Astrocyte of the cerebellum (primary cell): ENCODE data around the gene PTPRT.

Experiments
- DNase-seq: peaks from one replicate; pipeline ENCODE4 v3.0.0-alpha.2; 2011; ENCODE audit warnings: low read depth
- H3K4me3 ChIP-seq: 2 replicates; pipeline ENCODE4 v1.5.1; 2011; ENCODE audit warnings: mild to moderate bottlenecking, low read depth, low read length, moderate library complexity
- in situ Hi-C: cut with HindIII; loops from 2 replicates; pipeline ENCODE4 v1.10.0; 2017; ENCODE audit warnings: low sequenced_read_pairs
- TF ChIP-seq, protein P1 (sequence below): IDR thresholded peaks from 2 replicates; pipeline ENCODE4 v1.5.1; 2012; ENCODE audit warnings: low read length, low read depth, moderate library complexity, mild to moderate bottlenecking; ENCODE audit errors: missing control alignments

Gene PTPRT

DNA sequence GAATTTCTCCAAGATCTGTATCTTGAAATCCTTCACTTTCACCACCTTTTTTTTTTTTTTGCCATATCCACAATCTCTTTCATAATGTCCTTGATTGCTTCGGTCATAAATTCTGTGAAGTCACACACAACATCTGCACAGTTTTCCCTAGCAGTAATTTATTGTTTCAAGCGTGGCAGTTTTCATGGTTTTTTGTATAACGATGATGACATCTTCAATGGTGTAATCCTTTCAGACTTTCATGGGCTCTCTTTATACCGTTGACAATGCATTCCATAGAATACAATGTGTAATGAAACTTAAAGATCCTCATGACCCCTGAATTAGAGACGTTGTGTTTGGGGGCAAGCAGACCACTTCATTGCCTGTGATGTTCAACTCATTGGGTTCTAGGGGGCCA is 693.1 kb downstream of the PTPRT start:
- TF ChIP-seq, protein P1, sequence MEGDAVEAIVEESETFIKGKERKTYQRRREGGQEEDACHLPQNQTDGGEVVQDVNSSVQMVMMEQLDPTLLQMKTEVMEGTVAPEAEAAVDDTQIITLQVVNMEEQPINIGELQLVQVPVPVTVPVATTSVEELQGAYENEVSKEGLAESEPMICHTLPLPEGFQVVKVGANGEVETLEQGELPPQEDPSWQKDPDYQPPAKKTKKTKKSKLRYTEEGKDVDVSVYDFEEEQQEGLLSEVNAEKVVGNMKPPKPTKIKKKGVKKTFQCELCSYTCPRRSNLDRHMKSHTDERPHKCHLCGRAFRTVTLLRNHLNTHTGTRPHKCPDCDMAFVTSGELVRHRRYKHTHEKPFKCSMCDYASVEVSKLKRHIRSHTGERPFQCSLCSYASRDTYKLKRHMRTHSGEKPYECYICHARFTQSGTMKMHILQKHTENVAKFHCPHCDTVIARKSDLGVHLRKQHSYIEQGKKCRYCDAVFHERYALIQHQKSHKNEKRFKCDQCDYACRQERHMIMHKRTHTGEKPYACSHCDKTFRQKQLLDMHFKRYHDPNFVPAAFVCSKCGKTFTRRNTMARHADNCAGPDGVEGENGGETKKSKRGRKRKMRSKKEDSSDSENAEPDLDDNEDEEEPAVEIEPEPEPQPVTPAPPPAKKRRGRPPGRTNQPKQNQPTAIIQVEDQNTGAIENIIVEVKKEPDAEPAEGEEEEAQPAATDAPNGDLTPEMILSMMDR, result no peak
- in situ Hi-C loops, result no loop called here
- no peak for DNase-seq

DNA sequence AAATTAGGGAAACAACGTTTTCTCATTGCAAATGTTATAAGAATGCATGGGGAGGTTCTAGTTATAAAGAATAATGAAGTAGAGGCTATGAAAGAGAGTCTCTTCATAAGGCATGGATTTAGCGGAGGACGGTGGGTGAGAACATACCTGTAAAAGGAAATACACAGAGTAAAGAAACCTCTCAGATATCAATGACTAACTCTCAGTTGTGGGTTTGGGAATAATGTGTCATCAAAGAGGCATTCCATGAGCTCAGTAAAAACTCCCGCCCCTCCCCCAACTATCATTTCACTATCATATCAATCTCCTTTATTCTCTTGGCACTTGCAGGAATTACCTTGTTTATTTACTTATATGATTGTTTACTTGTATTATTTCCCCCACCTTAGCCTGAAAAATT is 695.4 kb downstream of the PTPRT start:
- TF ChIP-seq, protein P1, result no peak
- in situ Hi-C loops, result no loop called here
- DNase-seq, result no peak
- no peak overlapping the region for H3K4me3 ChIP-seq

More for the DNA sequence above, 693.1 kb downstream of the PTPRT start:
- H3K4me3 ChIP-seq, result no peak overlapping the region

DNA sequence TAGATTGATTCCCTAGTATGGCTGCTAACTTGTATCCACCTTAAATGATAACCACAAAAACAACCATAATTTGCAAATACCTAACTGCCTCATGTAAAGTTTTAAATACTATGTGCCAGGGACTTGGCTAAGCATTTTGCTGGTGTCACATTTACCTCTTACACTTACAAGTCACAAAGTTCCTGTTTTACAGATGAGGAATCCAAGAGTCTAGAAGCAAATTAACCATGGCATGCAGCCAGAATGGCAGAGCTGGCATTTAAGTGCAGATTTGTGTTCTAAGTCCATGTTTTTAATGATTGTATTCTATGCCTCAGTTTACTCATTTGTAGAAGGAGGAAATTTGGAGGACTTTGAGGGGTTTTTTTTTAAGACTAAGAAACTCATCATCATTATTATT is 696.7 kb downstream of the PTPRT start:
- DNase-seq, result no peak
- in situ Hi-C loops, result no loop called here
- H3K4me3 ChIP-seq, result no peak overlapping the region
- TF ChIP-seq, protein P1, result no peak

DNA sequence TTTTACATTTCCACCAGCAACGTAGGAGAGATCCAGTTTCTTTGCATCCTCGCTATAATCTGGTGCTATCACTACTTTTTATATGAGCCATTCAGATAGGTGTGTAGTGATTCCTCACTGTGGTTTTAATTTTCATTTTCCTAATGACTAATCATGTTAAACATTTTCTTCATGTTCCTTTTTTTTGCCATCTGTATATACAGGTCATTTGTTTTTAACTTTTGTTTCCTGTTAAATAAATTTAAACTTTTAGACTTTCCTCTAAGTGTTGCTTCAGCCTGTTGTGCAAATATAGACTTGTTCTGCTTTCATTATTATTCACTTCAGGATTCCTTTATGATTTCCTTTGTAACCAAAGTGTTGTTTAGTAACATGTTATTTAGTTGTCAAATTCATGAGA is 697.4 kb downstream of the PTPRT start:
- no peak for DNase-seq
- H3K4me3 ChIP-seq, result no peak overlapping the region
- in situ Hi-C loops, result no loop called here
- TF ChIP-seq, protein P1, result no peak

DNA sequence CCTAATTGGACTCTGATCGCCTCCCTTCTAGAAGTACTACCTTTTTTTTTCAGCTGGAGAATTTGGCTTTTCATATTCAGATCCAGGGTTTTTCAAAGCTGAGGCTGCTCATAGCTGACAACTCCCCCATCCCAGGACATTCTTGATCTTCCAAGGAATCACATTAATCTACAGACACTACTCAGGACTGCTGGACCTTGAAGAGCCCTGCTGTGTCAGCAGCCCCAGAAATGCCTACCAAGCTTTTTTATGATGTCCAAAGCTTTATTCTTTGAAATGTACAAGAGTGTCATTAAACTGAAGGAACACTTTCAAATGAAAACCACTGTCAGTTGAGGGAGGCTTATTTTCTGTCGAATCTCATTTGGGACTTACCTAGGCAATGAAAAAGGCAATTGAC is 704.1 kb downstream of the PTPRT start:
- DNase-seq, result no peak
- in situ Hi-C loops, result no loop called here
- TF ChIP-seq, protein P1, result no peak
- no peak overlapping the region for H3K4me3 ChIP-seq

DNA sequence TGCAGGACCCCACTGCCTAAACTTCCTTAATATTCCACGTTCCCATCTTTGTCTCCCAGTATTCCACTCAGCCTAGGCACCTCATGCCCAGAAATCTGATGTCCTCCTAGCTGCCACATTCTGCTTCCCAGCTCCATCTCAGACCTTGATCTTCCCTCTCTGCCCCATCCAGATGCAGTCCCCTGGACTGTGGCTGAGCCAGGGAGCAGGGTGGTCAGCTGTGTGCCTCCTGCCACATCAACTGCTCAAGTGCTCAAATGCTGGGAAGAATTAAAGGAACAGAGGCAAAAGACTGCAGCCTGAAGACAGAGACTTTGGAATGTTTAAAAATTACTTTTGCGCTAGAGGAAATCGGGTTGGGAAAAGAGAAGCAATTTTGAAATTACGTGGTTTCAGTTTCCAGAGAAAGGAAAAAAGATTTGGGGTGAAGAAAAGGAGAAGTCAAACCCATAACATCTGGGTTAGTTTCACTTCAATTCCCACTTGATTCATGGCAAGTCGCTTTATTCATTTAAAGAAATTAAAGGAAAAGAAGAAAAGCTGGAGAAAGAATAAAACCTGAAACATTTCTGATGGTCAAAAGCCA is 704.8 kb downstream of the PTPRT start:
- TF ChIP-seq, protein P1, result no peak
- DNase-seq, result no peak
- no peak overlapping the region for H3K4me3 ChIP-seq
- in situ Hi-C loops, result no loop called here
